Neural crest cell (in vitro differentiated cells): Measurements from ENCODE around the gene PSTPIP1. TPM values are rescaled to one million over a fixed set of nuclear protein-coding genes. Genes with fewer than 3 reads are reported as not detected.

ENCODE experiments used
- DNase-seq: peaks from one replicate; pipeline ENCODE4 v3.0.0; 2021; ENCODE audit warnings: low read depth, mixed read lengths, low spot score
- H3K27ac Mint-ChIP-seq: one replicate; pipeline ENCODE4 v1.8.0; 2021; ENCODE audit warnings: mild to moderate bottlenecking, mixed read lengths; ENCODE audit not compliant: unreplicated experiment
- H3K27me3 Mint-ChIP-seq: 2 replicates; pipeline ENCODE4 v1.8.0; 2021; ENCODE audit warnings: low read depth, mild to moderate bottlenecking, mixed read lengths
- H3K36me3 Mint-ChIP-seq: 2 replicates; pipeline ENCODE4 v1.8.0; 2021; ENCODE audit warnings: low read depth, mild to moderate bottlenecking, mixed read lengths
- H3K4me1 Mint-ChIP-seq: 2 replicates; pipeline ENCODE4 v1.8.0; 2021; ENCODE audit warnings: mixed read lengths
- H3K4me3 Mint-ChIP-seq: one replicate; pipeline ENCODE4 v1.8.0; 2021; ENCODE audit warnings: mild to moderate bottlenecking, mixed read lengths
- H3K9me3 Mint-ChIP-seq: 2 replicates; pipeline ENCODE4 v1.8.0; 2021; ENCODE audit warnings: mixed read lengths
- CTCF ChIP-seq: fragments of 200-600 bp; sonication (generic); conservative IDR thresholded peaks from 2 replicates; pipeline ENCODE4 v1.5.0; 2021; ENCODE audit warnings: antibody characterized with exemption, mild to moderate bottlenecking
- total RNA-seq: library from RNA; stranded (reverse); gene quantifications from 2 replicates; pipeline ENCODE4 v1.2.1, GENCODE V29; 2021

Gene PSTPIP1
- total RNA-seq, 1 donor from 2014 or later = 0.84 TPM

- H3K9me3 Mint-ChIP-seq = no peaks in the 10 kb centered on the region
- no peak overlapping the region for H3K4me3 Mint-ChIP-seq
- H3K27me3 Mint-ChIP-seq = no peaks in the 10 kb centered on the region
- TF ChIP-seq CTCF = no peak
- no peak overlapping the region for H3K27ac Mint-ChIP-seq
- H3K36me3 Mint-ChIP-seq = no peaks in the 10 kb centered on the region
- no peak for DNase-seq
- no peaks in the 10 kb centered on the region for H3K4me1 Mint-ChIP-seq
Measured at GRCh38 chr15:76996526-76997401, 1.8 kb downstream of the PSTPIP1 start.

DNA sequence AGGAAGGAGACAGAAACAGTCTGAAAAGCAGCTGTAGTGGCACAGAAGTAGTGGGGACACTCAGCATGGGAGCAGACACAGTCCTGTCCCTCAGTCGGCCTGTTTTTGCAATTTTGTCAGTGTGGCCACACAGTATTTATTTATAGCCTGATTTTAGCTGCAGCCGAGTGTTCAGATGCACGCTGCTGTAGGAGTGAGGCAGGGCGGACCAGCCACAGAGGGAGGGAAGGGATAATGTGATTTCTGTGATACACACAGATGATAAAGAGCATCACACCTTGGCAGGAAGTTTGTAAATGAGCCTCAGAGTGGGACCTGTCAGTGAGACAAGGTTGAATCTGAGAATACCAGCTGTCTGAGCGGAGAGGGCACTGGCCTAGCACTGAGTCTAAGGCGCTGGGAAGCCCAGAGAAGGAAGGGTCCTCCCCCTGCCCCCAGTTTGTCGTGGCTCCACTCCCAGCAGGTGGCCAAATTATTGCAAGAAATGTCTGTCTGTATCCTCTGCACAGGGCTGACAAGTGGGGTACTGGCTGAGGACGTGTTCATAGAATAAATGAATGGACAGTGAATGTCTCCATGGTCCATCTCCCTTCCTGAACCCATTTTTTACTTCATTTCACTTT lies 3.8 kb downstream of the PSTPIP1 start:
- no peaks in the 10 kb centered on the region for H3K9me3 Mint-ChIP-seq
- no peaks in the 10 kb centered on the region for H3K4me1 Mint-ChIP-seq
- no peak for DNase-seq
- H3K27me3 Mint-ChIP-seq = no peaks in the 10 kb centered on the region
- no peak overlapping the region for H3K4me3 Mint-ChIP-seq
- no peaks in the 10 kb centered on the region for H3K36me3 Mint-ChIP-seq
- no peak for TF ChIP-seq CTCF
- H3K27ac Mint-ChIP-seq = no peak overlapping the region

DNA sequence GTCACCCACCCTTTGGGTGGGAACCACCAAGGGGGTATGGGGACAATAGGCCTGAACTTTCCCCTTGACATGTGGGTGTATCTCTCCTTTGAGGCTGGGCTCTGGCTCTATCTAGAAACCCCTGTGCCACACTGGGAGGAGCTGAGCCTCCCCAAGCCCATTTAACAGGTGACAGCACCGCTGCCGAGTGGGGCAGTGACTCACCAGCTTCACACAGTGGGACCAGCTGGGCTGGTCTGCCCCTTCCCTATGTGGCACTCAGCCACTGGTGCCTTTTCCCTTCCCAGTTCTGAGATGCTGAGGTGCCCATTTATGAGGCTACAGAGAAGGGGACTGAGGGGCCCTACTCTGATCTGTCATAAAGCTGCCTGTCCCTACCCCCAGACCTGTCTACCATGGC lies 5.1 kb downstream of the PSTPIP1 start:
- Mint-ChIP-seq H3K36me3 (no peaks in the 10 kb centered on the region), H3K9me3 (no peaks in the 10 kb centered on the region), H3K4me1 (no peaks in the 10 kb centered on the region), H3K27me3 (no peaks in the 10 kb centered on the region), H3K27ac (no peak overlapping the region), H3K4me3 (no peak overlapping the region)
- TF ChIP-seq CTCF = no peak
- DNase-seq = no peak

- H3K36me3 Mint-ChIP-seq = no peaks in the 10 kb centered on the region
- H3K27ac Mint-ChIP-seq = no peak overlapping the region
Measured at GRCh38 chr15:77001351-77001750, 6.4 kb downstream of the PSTPIP1 start.

GRCh38 chr15:77001966-77002365 lies 7.0 kb downstream of the PSTPIP1 start:
- Mint-ChIP-seq H3K27me3 (no peaks in the 10 kb centered on the region), H3K27ac (no peak overlapping the region), H3K4me3 (no peak overlapping the region), H3K36me3 (no peaks in the 10 kb centered on the region), H3K4me1 (no peaks in the 10 kb centered on the region), H3K9me3 (no peaks in the 10 kb centered on the region)
- TF ChIP-seq CTCF = no peak
- DNase-seq = no peak

More at GRCh38 chr15:77001351-77001750, 6.4 kb downstream of the PSTPIP1 start:
- DNase-seq = no peak
- no peaks in the 10 kb centered on the region for H3K4me1 Mint-ChIP-seq
- H3K27me3 Mint-ChIP-seq = no peaks in the 10 kb centered on the region
- H3K4me3 Mint-ChIP-seq = no peak overlapping the region
- H3K9me3 Mint-ChIP-seq = no peaks in the 10 kb centered on the region
- TF ChIP-seq CTCF = no peak
